ENCODE measurements around the gene ASB18. TPM values are rescaled to one million over a fixed set of nuclear protein-coding genes. Genes with fewer than 3 reads are reported as not detected.

Gene ASB18
- total RNA-seq, 2 donors from 2014 or later: not detected

DNA sequence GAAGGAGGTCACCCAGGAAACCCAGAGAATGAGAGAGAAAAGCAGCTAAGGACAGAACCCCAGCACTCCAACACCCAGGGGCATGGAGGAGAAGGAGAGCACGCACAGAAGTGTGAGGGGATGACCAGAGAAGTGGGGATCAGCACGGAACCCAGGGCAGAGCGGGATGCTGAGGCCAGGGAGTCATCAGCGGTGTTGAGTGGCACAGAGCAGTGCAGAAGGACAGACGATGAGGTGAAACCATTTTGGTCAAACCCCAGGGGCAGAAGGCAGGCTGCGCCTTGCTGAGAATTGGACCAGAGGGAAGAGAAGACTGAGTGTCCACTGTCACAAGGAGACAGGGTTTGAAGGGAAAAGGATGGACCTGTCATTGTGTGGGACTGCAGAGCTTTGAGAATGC lies 23.4 kb upstream of the ASB18 start:
- TF ChIP-seq, protein P1, sequence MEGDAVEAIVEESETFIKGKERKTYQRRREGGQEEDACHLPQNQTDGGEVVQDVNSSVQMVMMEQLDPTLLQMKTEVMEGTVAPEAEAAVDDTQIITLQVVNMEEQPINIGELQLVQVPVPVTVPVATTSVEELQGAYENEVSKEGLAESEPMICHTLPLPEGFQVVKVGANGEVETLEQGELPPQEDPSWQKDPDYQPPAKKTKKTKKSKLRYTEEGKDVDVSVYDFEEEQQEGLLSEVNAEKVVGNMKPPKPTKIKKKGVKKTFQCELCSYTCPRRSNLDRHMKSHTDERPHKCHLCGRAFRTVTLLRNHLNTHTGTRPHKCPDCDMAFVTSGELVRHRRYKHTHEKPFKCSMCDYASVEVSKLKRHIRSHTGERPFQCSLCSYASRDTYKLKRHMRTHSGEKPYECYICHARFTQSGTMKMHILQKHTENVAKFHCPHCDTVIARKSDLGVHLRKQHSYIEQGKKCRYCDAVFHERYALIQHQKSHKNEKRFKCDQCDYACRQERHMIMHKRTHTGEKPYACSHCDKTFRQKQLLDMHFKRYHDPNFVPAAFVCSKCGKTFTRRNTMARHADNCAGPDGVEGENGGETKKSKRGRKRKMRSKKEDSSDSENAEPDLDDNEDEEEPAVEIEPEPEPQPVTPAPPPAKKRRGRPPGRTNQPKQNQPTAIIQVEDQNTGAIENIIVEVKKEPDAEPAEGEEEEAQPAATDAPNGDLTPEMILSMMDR (conservative IDR thresholded peaks at IDR 0.05): no peak
- Mint-ChIP-seq H3K4me1 (no peaks in the 10 kb centered on the region), H3K27ac (no peak overlapping the region), H3K9me3 (no peaks in the 10 kb centered on the region), H3K36me3 (ENCODE audit: low read depth) (no peaks in the 10 kb centered on the region), H3K4me3 (no peak overlapping the region), H3K27me3 (ENCODE audit: insufficient read depth) (peaks cover 27% of the 10 kb centered on the region)
- 90 to 95% methylated on average over 6 of the region's 6 CpGs for WGBS, 2 experiments (ENCODE audit: insufficient coverage in 1 of 2, insufficient read length in 1 of 2)
- no peaks in the 10 kb centered on the region for H3K36me3 ChIP-seq (ENCODE audit: control insufficient read depth, insufficient read depth, low read length)
- no peaks in the 10 kb centered on the region for H3K4me1 ChIP-seq (ENCODE audit: control insufficient read depth, insufficient read depth, low read length)
- no peak overlapping the region for H3K4me3 ChIP-seq (ENCODE audit: low read length)
- DNase-seq: peak; percentile 17
- H3K9me3 ChIP-seq (ENCODE audit: control insufficient read depth, low read length): no peaks in the 10 kb centered on the region
- H3K9ac ChIP-seq (ENCODE audit: extremely low read depth, low read length, poor library complexity, severe bottlenecking): no peak overlapping the region
- no peak overlapping the region for H3K27ac ChIP-seq (ENCODE audit: low read depth, low read length)
- no peaks in the 10 kb centered on the region for H3K27me3 ChIP-seq (ENCODE audit: control insufficient read depth, insufficient read depth, low read length, poor library complexity, severe bottlenecking)

DNA sequence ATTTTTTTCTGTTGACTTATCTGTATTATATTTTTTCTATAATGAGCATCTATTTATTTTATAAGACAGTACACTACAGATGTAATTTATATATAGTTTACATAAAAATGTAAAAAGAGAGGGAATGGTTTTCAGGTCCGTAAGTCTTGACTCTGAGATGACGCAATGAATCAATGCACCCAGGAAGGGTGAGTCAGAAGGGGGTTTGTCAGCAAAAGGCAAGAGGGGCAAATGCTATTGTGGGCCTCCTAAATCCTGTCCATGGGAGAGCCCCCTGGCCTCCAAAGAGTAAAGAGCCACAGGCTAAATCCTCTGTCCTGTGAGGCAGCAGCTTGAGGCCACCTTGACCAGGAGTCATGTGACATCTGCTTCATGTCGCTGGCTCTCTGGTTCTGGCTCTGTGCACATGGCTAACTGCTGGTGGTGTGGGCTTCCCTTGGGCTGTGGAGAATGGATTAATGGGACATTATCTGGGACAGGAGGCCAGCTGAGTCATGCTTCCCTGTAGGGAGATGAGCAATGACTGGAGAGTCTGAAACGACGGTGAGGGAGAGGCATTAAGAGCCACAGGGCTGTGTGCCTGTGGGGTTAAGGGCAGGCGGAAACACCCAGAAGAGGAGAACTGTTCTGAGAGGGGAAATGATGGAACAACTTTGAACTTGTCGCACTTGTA lies 22.8 kb upstream of the ASB18 start:
- Mint-ChIP-seq H3K36me3 (ENCODE audit: low read depth) (no peaks in the 10 kb centered on the region), H3K27me3 (ENCODE audit: insufficient read depth) (peaks cover 28% of the 10 kb centered on the region), H3K9me3 (no peaks in the 10 kb centered on the region), H3K4me3 (no peak overlapping the region), H3K27ac (no peak overlapping the region), H3K4me1 (no peaks in the 10 kb centered on the region)
- Histone ChIP-seq H3K27me3 (ENCODE audit: control insufficient read depth, insufficient read depth, low read length, poor library complexity, severe bottlenecking) (no peaks in the 10 kb centered on the region), H3K4me3 (ENCODE audit: low read length) (no peak overlapping the region), H3K9ac (ENCODE audit: extremely low read depth, low read length, poor library complexity, severe bottlenecking) (no peak overlapping the region), H3K4me1 (ENCODE audit: control insufficient read depth, insufficient read depth, low read length) (no peaks in the 10 kb centered on the region), H3K36me3 (ENCODE audit: control insufficient read depth, insufficient read depth, low read length) (no peaks in the 10 kb centered on the region), H3K27ac (ENCODE audit: low read depth, low read length) (no peak overlapping the region), H3K9me3 (ENCODE audit: control insufficient read depth, low read length) (no peaks in the 10 kb centered on the region)
- WGBS, 2 experiments (ENCODE audit: insufficient coverage in 1 of 2, insufficient read length in 1 of 2): 58 to 88% methylated on average over 2 to 7 of the region's 7 CpGs
- peak; percentile 37 for DNase-seq
- TF ChIP-seq, protein P1 (conservative IDR thresholded peaks at IDR 0.05): no peak

DNA sequence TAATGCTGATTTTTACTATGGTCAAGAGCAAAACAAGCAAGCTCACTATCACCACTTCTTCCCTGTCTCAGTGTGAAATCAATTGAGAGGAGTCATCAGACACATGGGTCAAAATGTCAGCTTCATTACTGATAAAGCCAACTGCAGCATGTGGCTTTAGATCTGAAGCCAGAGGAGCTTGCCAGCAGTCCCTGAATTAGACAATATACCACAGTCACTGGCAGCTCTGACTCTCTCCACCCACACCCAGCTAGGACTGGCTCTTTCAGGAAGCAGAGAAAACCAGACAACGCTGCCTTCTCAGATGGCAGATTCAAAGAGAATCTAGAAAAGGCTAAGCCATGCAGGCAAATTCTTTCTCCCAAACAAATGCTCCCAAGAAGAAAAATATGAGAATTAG lies 20.0 kb upstream of the ASB18 start:
- no peaks in the 10 kb centered on the region for H3K4me1 Mint-ChIP-seq
- Histone ChIP-seq H3K9ac (ENCODE audit: extremely low read depth, low read length, poor library complexity, severe bottlenecking) (no peak overlapping the region), H3K27ac (ENCODE audit: low read depth, low read length) (no peak overlapping the region), H3K36me3 (ENCODE audit: control insufficient read depth, insufficient read depth, low read length) (no peaks in the 10 kb centered on the region), H3K4me3 (ENCODE audit: low read length) (no peak overlapping the region), H3K9me3 (ENCODE audit: control insufficient read depth, low read length) (no peaks in the 10 kb centered on the region), H3K27me3 (ENCODE audit: control insufficient read depth, insufficient read depth, low read length, poor library complexity, severe bottlenecking) (no peaks in the 10 kb centered on the region), H3K4me1 (ENCODE audit: control insufficient read depth, insufficient read depth, low read length) (no peaks in the 10 kb centered on the region)
- H3K4me3 Mint-ChIP-seq: no peak overlapping the region
- peaks cover 8% of the 10 kb centered on the region for H3K27me3 Mint-ChIP-seq (ENCODE audit: insufficient read depth)
- WGBS, 2 experiments (ENCODE audit: insufficient coverage in 1 of 2, insufficient read length in 1 of 2): 95 to 100% methylated on average over 1 of the region's 1 CpG
- TF ChIP-seq, protein P1 (conservative IDR thresholded peaks at IDR 0.05): no peak
- no peaks in the 10 kb centered on the region for H3K36me3 Mint-ChIP-seq (ENCODE audit: low read depth)
- H3K27ac Mint-ChIP-seq: no peak overlapping the region
- H3K9me3 Mint-ChIP-seq: peaks cover 7% of the 10 kb centered on the region
- DNase-seq: no peak

Data from endodermal cell (in vitro differentiated cells).